ENCODE results near the gene MRO. TPM values are rescaled to one million over a fixed set of nuclear protein-coding genes. Genes with fewer than 3 reads are reported as not detected.

MRO gene
- total and polyA plus RNA-seq, 10 of the 15 experiments (the other 5 are each of a cell fraction or from before 2014, with no cell fraction given): 0.11 to 0.18 TPM; not detected in 8

- no peak for TF ChIP-seq RUNX3 (IDR thresholded peaks at IDR 0.05; ENCODE audit: low read length)
Observed at GRCh38 chr18:50775207-50775606, 44.6 kb downstream of the MRO start (continued).

- H2AFZ ChIP-seq (ENCODE audit: control insufficient read depth, low read depth, low read length): no peak overlapping the region
- no peak overlapping the region for H3K9ac ChIP-seq (ENCODE audit: control insufficient read depth, insufficient read depth, low read length)
- H3K27me3 ChIP-seq (replicated peaks in 1 of 2; ENCODE audit: control insufficient read depth in 2 of 2, insufficient read depth in 2 of 2, low read length in 1 of 2): no peaks in the 10 kb centered on the region
- DNase-seq (ENCODE audit: low read depth, low spot score): no peak
- TF ChIP-seq FOXM1 (IDR thresholded peaks at IDR 0.05; ENCODE audit: low read depth, low read length) (no peak), NR2C2 (IDR thresholded peaks at IDR 0.05; ENCODE audit: borderline replicate concordance, control insufficient read depth, insufficient read length, low read depth) (no peak), CHD4 (IDR thresholded peaks at IDR 0.05) (no peak), STAT3 (IDR thresholded peaks at IDR 0.05; ENCODE audit: low read depth, low read length) (no peak), NFXL1 (IDR thresholded peaks at IDR 0.05; ENCODE audit: borderline replicate concordance) (no peak), BCL11A (IDR thresholded peaks at IDR 0.05; ENCODE audit: low read depth, low read length) (no peak), PAX5 (IDR thresholded peaks at IDR 0.05; ENCODE audit: borderline replicate concordance, low read depth, low read length) (no peak), SUPT20H (IDR thresholded peaks at IDR 0.05; ENCODE audit: borderline replicate concordance, control insufficient read depth, low read depth, low read length) (no peak), ZBTB33 (IDR thresholded peaks at IDR 0.05) (no peak), JUNB (IDR thresholded peaks at IDR 0.05) (no peak), TAF1 (IDR thresholded peaks at IDR 0.05; ENCODE audit: borderline replicate concordance, low read depth, low read length) (no peak), IKZF2 (IDR thresholded peaks at IDR 0.05) (no peak), CHD2 (IDR thresholded peaks at IDR 0.05; ENCODE audit: borderline replicate concordance, low read depth, low read length) (no peak), ZNF24 (IDR thresholded peaks at IDR 0.05) (no peak), RAD51 (IDR thresholded peaks at IDR 0.05) (no peak), NRF1 (conservative IDR thresholded peaks at IDR 0.05; ENCODE audit: low read depth, low read length) (no peak), SKIL (IDR thresholded peaks at IDR 0.05; ENCODE audit: low read depth, poor library complexity, severe bottlenecking) (no peak), SUZ12 (IDR thresholded peaks at IDR 0.05; ENCODE audit: unreplicated experiment) (no peak), DPF2 (IDR thresholded peaks at IDR 0.05) (no peak), RBBP5 (conservative IDR thresholded peaks at IDR 0.05) (no peak)
- no peaks in the 10 kb centered on the region; the same call in 2 of the 3 replicates for H3K9me3 ChIP-seq (replicated peaks; ENCODE audit: control insufficient read depth, insufficient read depth, low read length)
- no peak overlapping the region for H3K4me2 ChIP-seq (ENCODE audit: control insufficient read depth, insufficient read depth)
- no peaks in the 10 kb centered on the region for H3K79me2 ChIP-seq (ENCODE audit: control insufficient read depth, insufficient read depth, low read length)
- intact Hi-C loops (cut with micrococcal nuclease; ENCODE audit: unreplicated experiment): no loop called here
- no peaks in the 10 kb centered on the region for H3K36me3 ChIP-seq (ENCODE audit: control insufficient read depth in 2 of 2, insufficient read depth in 2 of 2, low read length in 1 of 2)
- no TSS peak for BruUV-seq (replicated peaks)
- ChIA-PET POLR2A (no interaction called here), SMC1A (ENCODE audit: uncharacterized antibody, unreplicated experiment) (no interaction called here), CTCF (no interaction called here), RAD21 (ENCODE audit: unreplicated experiment) (no interaction called here)
- H3K4me3 ChIP-seq: no peak overlapping the region
- no peak overlapping the region for H3K27ac ChIP-seq (ENCODE audit: control insufficient read depth, insufficient read depth)
- FAIRE-seq: no peak
- no peaks in the 10 kb centered on the region for H3K4me1 ChIP-seq (ENCODE audit: control insufficient read depth, insufficient read depth, low read length)
- no peaks in the 10 kb centered on the region for H4K20me1 ChIP-seq (ENCODE audit: control insufficient read depth, insufficient read depth)
- in situ Hi-C loops (cut with MboI): no loop called here
- no peak for ATAC-seq
Observed at GRCh38 chr18:50769463-50769862, 50.4 kb downstream of the MRO start.
